Loucy (cell line): ENCODE results near the gene RBM19.

Experiments
- H2AFZ ChIP-seq: fragments of 200-600 bp; sonication (generic); 2 replicates; pipeline ENCODE4 v1.6.0; 2016; ENCODE audit warnings: antibody characterized with exemption, mild to moderate bottlenecking, low read length, moderate library complexity
- H3F3A ChIP-seq: fragments of 200-600 bp; 2 replicates; pipeline ENCODE4 v1.6.0; 2016; ENCODE audit warnings: antibody characterized with exemption, low read depth, mild to moderate bottlenecking
- H3K27me3 ChIP-seq: fragments of 200-600 bp; sonication (generic); 2 replicates; pipeline ENCODE4 v1.6.1; 2014; ENCODE audit warnings: low read length, mild to moderate bottlenecking; ENCODE audit not compliant: insufficient read depth, poor library complexity, severe bottlenecking
- H3K36me3 ChIP-seq: fragments of 200-600 bp; sonication (generic); 2 replicates; pipeline ENCODE4 v1.6.1; 2016; ENCODE audit warnings: low read length; ENCODE audit not compliant: insufficient read depth
- H3K4me1 ChIP-seq: fragments of 200-600 bp; sonication (generic); 2 replicates; pipeline ENCODE4 v1.5.1; 2014; ENCODE audit warnings: low read length, mild to moderate bottlenecking; ENCODE audit not compliant: insufficient read depth, poor library complexity, severe bottlenecking
- H3K4me2 ChIP-seq: fragments of 200-600 bp; sonication (generic); 2 replicates; pipeline ENCODE4 v1.6.0; 2014; ENCODE audit warnings: antibody characterized with exemption, low read length, low read depth, mild to moderate bottlenecking; ENCODE audit not compliant: poor library complexity, severe bottlenecking
- H3K4me3 ChIP-seq: fragments of 200-600 bp; sonication (generic); 2 replicates; pipeline ENCODE4 v1.5.1; 2014; ENCODE audit warnings: low read length, mild to moderate bottlenecking, mixed read lengths; ENCODE audit not compliant: poor library complexity, severe bottlenecking
- H3K79me2 ChIP-seq: fragments of 200-600 bp; sonication (generic); 2 replicates; pipeline ENCODE4 v1.6.1; 2014; ENCODE audit warnings: low read length; ENCODE audit not compliant: insufficient read depth
- H3K9ac ChIP-seq: fragments of 200-600 bp; sonication (generic); 2 replicates; pipeline ENCODE4 v1.6.0; 2014; ENCODE audit warnings: mild to moderate bottlenecking, low read depth, low read length, moderate library complexity; ENCODE audit not compliant: poor library complexity, severe bottlenecking
- H3K9me2 ChIP-seq: fragments of 200-600 bp; sonication (generic); replicated peaks from 2 replicates; pipeline ENCODE4 v1.6.1; 2016; ENCODE audit warnings: low read depth, low read length, mixed read lengths
- H3K9me3 ChIP-seq: fragments of 200-600 bp; sonication (generic); 2 replicates; pipeline ENCODE4 v1.6.1; 2014; ENCODE audit warnings: mild to moderate bottlenecking, antibody characterized with exemption, low read length, low read depth; ENCODE audit not compliant: insufficient read depth
- H4K20me1 ChIP-seq: fragments of 200-600 bp; sonication (generic); 2 replicates; pipeline ENCODE4 v1.6.0; 2014; ENCODE audit warnings: antibody characterized with exemption, low read length, mild to moderate bottlenecking; ENCODE audit not compliant: insufficient read depth, poor library complexity, severe bottlenecking
- EZH2phosphoT487 ChIP-seq: fragments of 200-600 bp; IDR thresholded peaks from 2 replicates; pipeline ENCODE4 v1.6.1; 2018; ENCODE audit warnings: antibody characterized with exemption, mild to moderate bottlenecking, moderate library complexity, borderline replicate concordance
- TF ChIP-seq, protein P1 (sequence below): fragments of 200-600 bp; sonication (generic); conservative IDR thresholded peaks from 2 replicates; pipeline ENCODE4 v1.5.1; 2014; ENCODE audit warnings: mild to moderate bottlenecking, antibody characterized with exemption, low read length

The RBM19 gene

DNA sequence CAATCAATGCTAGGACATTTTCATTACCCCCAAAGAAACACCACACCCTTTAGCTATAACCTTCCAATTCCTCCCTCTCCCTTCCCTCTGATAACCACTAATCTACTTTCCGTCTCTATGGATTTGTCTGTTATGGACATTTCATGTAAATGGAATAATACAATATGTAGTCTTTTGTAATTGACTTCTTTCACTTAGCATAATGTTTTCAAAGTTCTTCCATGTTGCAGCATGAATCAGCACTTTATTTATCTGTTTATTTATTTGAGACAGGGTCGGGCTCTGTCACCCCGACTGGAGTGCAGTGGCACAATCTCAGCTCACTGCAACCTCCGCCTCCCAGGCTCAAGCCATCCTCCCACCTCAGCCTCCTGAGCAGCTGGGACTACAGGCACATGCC is 1.2 kb upstream of the RBM19 start:
- peaks cover 18% of the 10 kb centered on the region for H3K4me1 ChIP-seq
- H3F3A ChIP-seq: no peaks in the 10 kb centered on the region
- H3K9me2 ChIP-seq: no peaks in the 10 kb centered on the region
- 0 out of 2 replicates have a peak overlapping the region, but pooled peaks have one; percentile 93 for H2AFZ ChIP-seq
- peaks cover 10% of the 10 kb centered on the region; the same call in 1 of the 2 replicates for H3K79me2 ChIP-seq
- H4K20me1 ChIP-seq: no peaks in the 10 kb centered on the region
- H3K4me3 ChIP-seq: no peak overlapping the region
- no peaks in the 10 kb centered on the region for H3K9me3 ChIP-seq
- H3K36me3 ChIP-seq: no peaks in the 10 kb centered on the region
- H3K9ac ChIP-seq: no peak overlapping the region
- TF ChIP-seq EZH2phosphoT487: no peak
- TF ChIP-seq, protein P1, sequence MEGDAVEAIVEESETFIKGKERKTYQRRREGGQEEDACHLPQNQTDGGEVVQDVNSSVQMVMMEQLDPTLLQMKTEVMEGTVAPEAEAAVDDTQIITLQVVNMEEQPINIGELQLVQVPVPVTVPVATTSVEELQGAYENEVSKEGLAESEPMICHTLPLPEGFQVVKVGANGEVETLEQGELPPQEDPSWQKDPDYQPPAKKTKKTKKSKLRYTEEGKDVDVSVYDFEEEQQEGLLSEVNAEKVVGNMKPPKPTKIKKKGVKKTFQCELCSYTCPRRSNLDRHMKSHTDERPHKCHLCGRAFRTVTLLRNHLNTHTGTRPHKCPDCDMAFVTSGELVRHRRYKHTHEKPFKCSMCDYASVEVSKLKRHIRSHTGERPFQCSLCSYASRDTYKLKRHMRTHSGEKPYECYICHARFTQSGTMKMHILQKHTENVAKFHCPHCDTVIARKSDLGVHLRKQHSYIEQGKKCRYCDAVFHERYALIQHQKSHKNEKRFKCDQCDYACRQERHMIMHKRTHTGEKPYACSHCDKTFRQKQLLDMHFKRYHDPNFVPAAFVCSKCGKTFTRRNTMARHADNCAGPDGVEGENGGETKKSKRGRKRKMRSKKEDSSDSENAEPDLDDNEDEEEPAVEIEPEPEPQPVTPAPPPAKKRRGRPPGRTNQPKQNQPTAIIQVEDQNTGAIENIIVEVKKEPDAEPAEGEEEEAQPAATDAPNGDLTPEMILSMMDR: no peak
- no peaks in the 10 kb centered on the region for H3K27me3 ChIP-seq
- H3K4me2 ChIP-seq: no peak overlapping the region

DNA sequence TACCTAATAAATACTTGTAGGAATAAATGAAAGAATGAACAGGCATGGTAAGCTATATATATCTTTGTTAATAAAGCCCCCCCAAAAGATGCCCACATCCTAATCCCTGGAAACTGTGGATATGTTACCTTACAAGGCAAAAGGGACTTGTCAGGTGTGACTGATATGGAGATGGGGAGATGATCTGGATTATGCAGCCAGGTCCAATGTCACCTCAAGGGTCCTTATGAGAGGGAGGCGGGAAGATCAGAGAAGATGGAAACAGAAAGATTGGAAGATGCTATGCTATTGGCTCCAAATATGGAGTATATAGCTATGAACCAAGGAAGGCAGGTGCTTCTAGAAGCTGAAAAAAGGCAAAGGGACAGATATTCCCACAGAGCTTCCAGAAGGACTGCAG is 3.4 kb downstream of the RBM19 start:
- no peak overlapping the region for H3K4me3 ChIP-seq
- H3F3A ChIP-seq: no peaks in the 10 kb centered on the region
- H3K79me2 ChIP-seq: peaks cover 10% of the 10 kb centered on the region; the same call in 1 of the 2 replicates
- no peak overlapping the region for H2AFZ ChIP-seq
- H3K9me2 ChIP-seq: no peaks in the 10 kb centered on the region
- peaks cover 25% of the 10 kb centered on the region; the same call in 1 of the 2 replicates for H3K36me3 ChIP-seq
- H4K20me1 ChIP-seq: no peaks in the 10 kb centered on the region
- TF ChIP-seq, protein P1: no peak
- TF ChIP-seq EZH2phosphoT487: no peak
- no peaks in the 10 kb centered on the region for H3K9me3 ChIP-seq
- H3K9ac ChIP-seq: no peak overlapping the region
- H3K27me3 ChIP-seq: no peaks in the 10 kb centered on the region
- H3K4me2 ChIP-seq: no peak overlapping the region
- peaks cover 16% of the 10 kb centered on the region for H3K4me1 ChIP-seq

DNA sequence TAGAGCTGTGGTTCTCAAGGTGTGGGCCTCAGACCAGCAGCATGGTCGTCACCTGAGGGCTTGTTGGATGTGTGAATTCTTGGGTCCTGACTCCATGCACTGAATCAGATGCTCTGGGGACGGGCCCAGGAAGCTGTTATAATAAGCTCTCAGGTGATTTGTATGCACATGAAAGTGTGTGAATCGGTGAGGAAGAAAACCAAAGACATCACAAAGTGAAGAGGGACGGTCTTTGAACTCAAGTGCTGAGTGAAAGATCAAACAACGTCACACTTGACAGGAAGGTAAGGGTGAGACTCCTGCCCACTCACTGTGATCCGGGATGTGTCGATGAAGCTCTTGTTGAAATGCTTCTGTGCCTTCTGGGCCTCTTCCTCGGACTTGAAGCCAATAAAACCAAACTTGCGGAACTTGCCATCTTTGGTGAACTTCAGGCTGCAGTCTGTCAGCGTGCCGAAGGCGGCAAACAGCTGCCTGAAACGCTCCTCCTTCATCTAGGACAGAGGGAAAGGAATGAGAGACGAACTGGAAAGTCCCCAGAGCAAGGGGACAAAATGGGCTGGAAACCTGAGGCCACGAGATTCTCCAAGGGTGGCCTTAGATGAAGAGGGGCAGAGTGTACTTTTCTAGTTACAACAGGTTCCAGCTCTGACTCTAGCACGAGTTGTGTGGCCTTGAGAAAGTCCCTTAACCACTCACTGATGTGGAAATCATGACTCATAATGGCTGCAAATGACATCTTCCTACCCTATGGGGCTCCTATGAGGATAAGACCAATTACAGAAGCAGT is 4.0 kb downstream of the RBM19 start:
- TF ChIP-seq, protein P1: no peak
- TF ChIP-seq EZH2phosphoT487: no peak
- no peaks in the 10 kb centered on the region for H4K20me1 ChIP-seq
- peaks cover 28% of the 10 kb centered on the region; the same call in 1 of the 2 replicates for H3K36me3 ChIP-seq
- no peaks in the 10 kb centered on the region for H3K9me2 ChIP-seq
- H3K4me1 ChIP-seq: peaks cover 16% of the 10 kb centered on the region
- H3K9me3 ChIP-seq: no peaks in the 10 kb centered on the region
- no peak overlapping the region for H3K4me2 ChIP-seq
- no peaks in the 10 kb centered on the region for H3K27me3 ChIP-seq
- no peak overlapping the region for H2AFZ ChIP-seq
- H3K79me2 ChIP-seq: peaks cover 10% of the 10 kb centered on the region; the same call in 1 of the 2 replicates
- H3K4me3 ChIP-seq: no peak overlapping the region
- H3K9ac ChIP-seq: no peak overlapping the region
- no peaks in the 10 kb centered on the region for H3F3A ChIP-seq
